WTC11 (cell line): Measurements from ENCODE around the gene FAM13A. TPM values are rescaled to one million over a fixed set of nuclear protein-coding genes. Genes with fewer than 3 reads are reported as not detected.

ENCODE experiments used
- ATAC-seq: fragments of 200-7000 bp; cut with Tn5 transposase; 2 replicates; pipeline ENCODE4 v1.10.0; 2021; ENCODE audit warnings: mild to moderate bottlenecking, moderate library complexity
- CTCF ChIA-PET: fragments of 300-600 bp; sonication (Branson Sonifier 250); formaldehyde crosslinking; loops from one replicate; lab custom pipeline; 2021; ENCODE audit warnings: antibody characterized with exemption; lab: Charles Lee
- POLR2A ChIA-PET: fragments of 350-600 bp; sonication (Branson Sonifier 250); formaldehyde crosslinking; loops from one replicate; lab custom pipeline; 2021; ENCODE audit warnings: antibody characterized with exemption; lab: Charles Lee
- DNase-seq: peaks from one replicate; pipeline ENCODE4 v3.0.0; 2021; ENCODE audit warnings: low spot score
- H3K27ac Mint-ChIP-seq: 2 replicates; pipeline ENCODE4 v1.8.0; 2021; ENCODE audit warnings: mixed read lengths
- H3K27me3 Mint-ChIP-seq: 2 replicates; pipeline ENCODE4 v1.8.0; 2021; ENCODE audit warnings: low read depth, mild to moderate bottlenecking, moderate library complexity, mixed read lengths
- H3K36me3 Mint-ChIP-seq: 2 replicates; pipeline ENCODE4 v1.8.0; 2021; ENCODE audit warnings: mixed read lengths
- H3K4me1 Mint-ChIP-seq: 2 replicates; pipeline ENCODE4 v1.8.0; 2022; ENCODE audit warnings: mixed read lengths
- H3K4me3 Mint-ChIP-seq: 2 replicates; pipeline ENCODE4 v1.8.0; 2021; ENCODE audit warnings: mild to moderate bottlenecking, moderate library complexity, mixed read lengths
- H3K9me3 Mint-ChIP-seq: 2 replicates; pipeline ENCODE4 v1.8.0; 2021; ENCODE audit warnings: mixed read lengths
- ATF1 ChIP-seq: sonication (generic); formaldehyde crosslinking; IDR thresholded peaks from 2 replicates; pipeline ENCODE4 v1.8.1; 2023; ENCODE audit warnings: mild to moderate bottlenecking, moderate library complexity, missing genetic modification reagents
- CREB1 ChIP-seq: sonication (generic); formaldehyde crosslinking; IDR thresholded peaks from 2 replicates; pipeline ENCODE4 v1.8.0; 2023; ENCODE audit warnings: mild to moderate bottlenecking, missing genetic modification reagents
- FOXJ3 ChIP-seq: sonication (generic); formaldehyde crosslinking; IDR thresholded peaks from 2 replicates; pipeline ENCODE4 v1.9.0; 2021; ENCODE audit warnings: missing genetic modification reagents, mild to moderate bottlenecking, borderline replicate concordance
- HMGA2 ChIP-seq: fragments of 250-450 bp; sonication (Bioruptor Pico); IDR thresholded peaks from 2 replicates; pipeline ENCODE4 v1.4.0; 2021; ENCODE audit warnings: mild to moderate bottlenecking, moderate library complexity
- IRF2 ChIP-seq: sonication (generic); formaldehyde crosslinking; IDR thresholded peaks from 2 replicates; pipeline ENCODE4 v1.8.0; 2022; ENCODE audit warnings: low read depth, missing genetic modification reagents, borderline replicate concordance
- JUN ChIP-seq: sonication (generic); formaldehyde crosslinking; IDR thresholded peaks from 2 replicates; pipeline ENCODE4 v1.8.0; 2023; ENCODE audit warnings: mild to moderate bottlenecking, missing genetic modification reagents
- KAT7 ChIP-seq: sonication (generic); formaldehyde crosslinking; IDR thresholded peaks from 2 replicates; pipeline ENCODE4 v1.8.1; 2023; ENCODE audit warnings: missing genetic modification reagents, mild to moderate bottlenecking, borderline replicate concordance
- MXD4 ChIP-seq: fragments of 250-450 bp; sonication (Bioruptor Pico); IDR thresholded peaks from 2 replicates; pipeline ENCODE4 v1.8.0; 2021; ENCODE audit warnings: mild to moderate bottlenecking, moderate library complexity, borderline replicate concordance
- RELA ChIP-seq: sonication (generic); formaldehyde crosslinking; IDR thresholded peaks from 2 replicates; pipeline ENCODE4 v1.8.1; 2022; ENCODE audit warnings: missing genetic modification reagents, mild to moderate bottlenecking, borderline replicate concordance
- SP1 ChIP-seq: sonication (generic); formaldehyde crosslinking; conservative IDR thresholded peaks from 2 replicates; pipeline ENCODE4 v1.8.1; 2022; ENCODE audit warnings: missing genetic modification reagents
- TCF7 ChIP-seq: sonication (generic); formaldehyde crosslinking; IDR thresholded peaks from 2 replicates; pipeline ENCODE4 v1.8.0; 2022; ENCODE audit warnings: mild to moderate bottlenecking, low read depth, missing genetic modification reagents, moderate library complexity
- TP53 ChIP-seq: sonication (generic); formaldehyde crosslinking; IDR thresholded peaks from 2 replicates; pipeline ENCODE4 v1.8.1; 2023; ENCODE audit warnings: mild to moderate bottlenecking, missing genetic modification reagents
- ZNF317 ChIP-seq: sonication (generic); formaldehyde crosslinking; IDR thresholded peaks from 2 replicates; pipeline ENCODE4 v1.8.1; 2023; ENCODE audit warnings: low read depth, mild to moderate bottlenecking, moderate library complexity, missing genetic modification reagents, borderline replicate concordance
- ZNF423 ChIP-seq: fragments of 250-450 bp; sonication (Bioruptor Pico); IDR thresholded peaks from 2 replicates; pipeline ENCODE4 v2.1.2; 2022; ENCODE audit warnings: mild to moderate bottlenecking, moderate library complexity
- ZNF671 ChIP-seq: fragments of 250-450 bp; sonication (Bioruptor Pico); IDR thresholded peaks from 2 replicates; pipeline ENCODE4 v1.8.0; 2021; ENCODE audit warnings: mild to moderate bottlenecking
- total RNA-seq: library from RNA; stranded (reverse); gene quantifications from 3 replicates; pipeline ENCODE4 v1.2.3, GENCODE V29; 2021
- TF ChIP-seq, protein P1 (sequence below): sonication (generic); formaldehyde crosslinking; IDR thresholded peaks from 2 replicates; pipeline ENCODE4 v1.8.0; 2022; ENCODE audit warnings: mild to moderate bottlenecking, missing genetic modification reagents
- TF ChIP-seq, protein P2 (sequence below): fragments of 250-450 bp; sonication (Bioruptor Pico); IDR thresholded peaks from 2 replicates; pipeline ENCODE4 v1.8.0; 2021; ENCODE audit warnings: mild to moderate bottlenecking
- TF ChIP-seq, protein P3 (sequence below): fragments of 250-450 bp; sonication (Bioruptor Pico); IDR thresholded peaks from 2 replicates; pipeline ENCODE4 v1.9.0; 2021; ENCODE audit warnings: moderate library complexity, mild to moderate bottlenecking, inconsistent platforms, borderline replicate concordance
- TF ChIP-seq, protein P4 (sequence below): sonication (generic); formaldehyde crosslinking; IDR thresholded peaks from 2 replicates; pipeline ENCODE4 v1.8.1; 2022; ENCODE audit warnings: missing genetic modification reagents, borderline replicate concordance
- TF ChIP-seq, protein P5 (sequence below): sonication (generic); formaldehyde crosslinking; IDR thresholded peaks from 2 replicates; pipeline ENCODE4 v1.8.1; 2023; ENCODE audit warnings: mild to moderate bottlenecking, missing genetic modification reagents, moderate library complexity
- TF ChIP-seq, protein P6 (sequence below): sonication (generic); formaldehyde crosslinking; IDR thresholded peaks from 2 replicates; pipeline ENCODE4 v1.8.0; 2022; ENCODE audit warnings: mild to moderate bottlenecking, missing genetic modification reagents
- TF ChIP-seq, protein P7 (sequence below): sonication (generic); formaldehyde crosslinking; IDR thresholded peaks from 2 replicates; pipeline ENCODE4 v1.8.1; 2022; ENCODE audit warnings: low read depth, mild to moderate bottlenecking, moderate library complexity, missing genetic modification reagents, borderline replicate concordance

FAM13A gene
- total RNA-seq, 1 experiment from 2014 or later = 14.6 TPM

DNA sequence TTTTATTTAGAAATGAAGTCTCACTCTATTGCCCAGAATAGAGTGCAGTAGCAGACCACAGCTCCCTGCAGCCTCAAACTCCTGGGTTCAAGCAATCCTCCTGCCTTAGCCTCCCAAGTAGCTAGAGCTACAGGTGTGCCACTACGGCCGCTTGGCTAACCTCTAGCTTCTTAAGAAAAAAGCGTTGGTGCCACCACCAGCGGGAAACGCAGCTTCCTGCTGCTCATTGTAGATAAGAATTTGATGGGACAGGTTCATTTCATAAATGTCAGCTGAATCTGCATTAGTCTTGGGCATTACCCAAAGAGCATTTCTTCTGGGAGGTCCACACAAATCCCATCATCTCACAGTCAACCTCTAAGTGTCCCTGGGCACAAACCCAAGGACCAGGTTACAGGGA, 326.2 kb downstream of the FAM13A start:
- H3K36me3 Mint-ChIP-seq = peaks cover 34% of the 10 kb centered on the region
- H3K4me1 Mint-ChIP-seq = no peaks in the 10 kb centered on the region
- no peak overlapping the region for H3K27ac Mint-ChIP-seq
- no peaks in the 10 kb centered on the region for H3K27me3 Mint-ChIP-seq
- no peaks in the 10 kb centered on the region for H3K9me3 Mint-ChIP-seq
- DNase-seq (no peak), ATAC-seq (no peak)
- CTCF ChIA-PET = no interaction called here
- TF ChIP-seq TP53 (no peak), HMGA2 (CRISPR knock-in tag) (no peak)
- POLR2A ChIA-PET = no interaction called here
- no peak overlapping the region for H3K4me3 Mint-ChIP-seq

DNA sequence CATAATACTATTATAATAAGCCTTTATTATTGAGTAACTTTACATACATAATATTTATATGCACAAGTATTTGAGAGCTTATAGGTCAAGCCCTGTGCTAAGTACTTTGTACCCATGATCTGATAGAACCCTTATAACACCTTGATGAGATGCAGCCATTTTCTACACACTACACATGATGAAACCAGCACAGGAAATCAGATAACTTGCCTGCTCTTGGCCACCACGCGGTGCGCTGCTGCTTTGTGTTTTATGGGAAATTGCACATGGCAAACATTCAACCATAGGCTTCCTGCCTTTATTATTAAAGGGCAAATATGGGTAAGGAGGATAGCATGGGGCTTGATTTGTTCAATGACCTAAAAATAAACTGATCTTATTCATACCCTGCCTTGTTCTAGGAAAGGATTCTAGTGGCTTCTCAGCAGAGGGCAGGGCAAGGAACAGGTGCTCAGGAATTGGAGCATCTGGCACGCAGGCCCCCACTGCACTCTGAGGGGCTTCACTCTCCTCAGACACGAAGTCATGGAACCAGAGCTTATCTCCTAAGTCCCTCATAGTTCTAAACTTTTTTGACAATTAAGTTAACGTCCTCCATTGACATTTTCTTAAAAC, 327.7 kb downstream of the FAM13A start:
- TF ChIP-seq ZNF671 (CRISPR knock-in tag) = no peak
- TF ChIP-seq, protein P1, sequence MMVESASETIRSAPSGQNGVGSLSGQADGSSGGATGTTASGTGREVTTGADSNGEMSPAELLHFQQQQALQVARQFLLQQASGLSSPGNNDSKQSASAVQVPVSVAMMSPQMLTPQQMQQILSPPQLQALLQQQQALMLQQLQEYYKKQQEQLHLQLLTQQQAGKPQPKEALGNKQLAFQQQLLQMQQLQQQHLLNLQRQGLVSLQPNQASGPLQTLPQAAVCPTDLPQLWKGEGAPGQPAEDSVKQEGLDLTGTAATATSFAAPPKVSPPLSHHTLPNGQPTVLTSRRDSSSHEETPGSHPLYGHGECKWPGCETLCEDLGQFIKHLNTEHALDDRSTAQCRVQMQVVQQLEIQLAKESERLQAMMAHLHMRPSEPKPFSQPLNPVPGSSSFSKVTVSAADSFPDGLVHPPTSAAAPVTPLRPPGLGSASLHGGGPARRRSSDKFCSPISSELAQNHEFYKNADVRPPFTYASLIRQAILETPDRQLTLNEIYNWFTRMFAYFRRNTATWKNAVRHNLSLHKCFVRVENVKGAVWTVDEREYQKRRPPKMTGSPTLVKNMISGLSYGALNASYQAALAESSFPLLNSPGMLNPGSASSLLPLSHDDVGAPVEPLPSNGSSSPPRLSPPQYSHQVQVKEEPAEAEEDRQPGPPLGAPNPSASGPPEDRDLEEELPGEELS (CRISPR knock-in tag) = no peak
- TF ChIP-seq, protein P2, sequence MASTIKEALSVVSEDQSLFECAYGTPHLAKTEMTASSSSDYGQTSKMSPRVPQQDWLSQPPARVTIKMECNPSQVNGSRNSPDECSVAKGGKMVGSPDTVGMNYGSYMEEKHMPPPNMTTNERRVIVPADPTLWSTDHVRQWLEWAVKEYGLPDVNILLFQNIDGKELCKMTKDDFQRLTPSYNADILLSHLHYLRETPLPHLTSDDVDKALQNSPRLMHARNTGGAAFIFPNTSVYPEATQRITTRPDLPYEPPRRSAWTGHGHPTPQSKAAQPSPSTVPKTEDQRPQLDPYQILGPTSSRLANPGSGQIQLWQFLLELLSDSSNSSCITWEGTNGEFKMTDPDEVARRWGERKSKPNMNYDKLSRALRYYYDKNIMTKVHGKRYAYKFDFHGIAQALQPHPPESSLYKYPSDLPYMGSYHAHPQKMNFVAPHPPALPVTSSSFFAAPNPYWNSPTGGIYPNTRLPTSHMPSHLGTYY (CRISPR knock-in tag) = no peak
- TF ChIP-seq, protein P3, sequence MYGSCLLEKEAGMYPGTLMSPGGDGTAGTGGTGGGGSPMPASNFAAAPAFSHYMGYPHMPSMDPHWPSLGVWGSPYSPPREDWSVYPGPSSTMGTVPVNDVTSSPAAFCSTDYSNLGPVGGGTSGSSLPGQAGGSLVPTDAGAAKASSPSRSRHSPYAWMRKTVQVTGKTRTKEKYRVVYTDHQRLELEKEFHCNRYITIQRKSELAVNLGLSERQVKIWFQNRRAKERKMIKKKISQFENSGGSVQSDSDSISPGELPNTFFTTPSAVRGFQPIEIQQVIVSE (CRISPR knock-in tag) = no peak
- TF ChIP-seq, protein P4, sequence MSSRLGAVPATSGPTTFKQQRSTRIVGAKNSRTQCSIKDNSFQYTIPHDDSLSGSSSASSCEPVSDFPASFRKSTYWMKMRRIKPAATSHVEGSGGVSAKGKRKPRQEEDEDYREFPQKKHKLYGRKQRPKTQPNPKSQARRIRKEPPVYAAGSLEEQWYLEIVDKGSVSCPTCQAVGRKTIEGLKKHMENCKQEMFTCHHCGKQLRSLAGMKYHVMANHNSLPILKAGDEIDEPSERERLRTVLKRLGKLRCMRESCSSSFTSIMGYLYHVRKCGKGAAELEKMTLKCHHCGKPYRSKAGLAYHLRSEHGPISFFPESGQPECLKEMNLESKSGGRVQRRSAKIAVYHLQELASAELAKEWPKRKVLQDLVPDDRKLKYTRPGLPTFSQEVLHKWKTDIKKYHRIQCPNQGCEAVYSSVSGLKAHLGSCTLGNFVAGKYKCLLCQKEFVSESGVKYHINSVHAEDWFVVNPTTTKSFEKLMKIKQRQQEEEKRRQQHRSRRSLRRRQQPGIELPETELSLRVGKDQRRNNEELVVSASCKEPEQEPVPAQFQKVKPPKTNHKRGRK = no peak
- TF ChIP-seq, protein P5, sequence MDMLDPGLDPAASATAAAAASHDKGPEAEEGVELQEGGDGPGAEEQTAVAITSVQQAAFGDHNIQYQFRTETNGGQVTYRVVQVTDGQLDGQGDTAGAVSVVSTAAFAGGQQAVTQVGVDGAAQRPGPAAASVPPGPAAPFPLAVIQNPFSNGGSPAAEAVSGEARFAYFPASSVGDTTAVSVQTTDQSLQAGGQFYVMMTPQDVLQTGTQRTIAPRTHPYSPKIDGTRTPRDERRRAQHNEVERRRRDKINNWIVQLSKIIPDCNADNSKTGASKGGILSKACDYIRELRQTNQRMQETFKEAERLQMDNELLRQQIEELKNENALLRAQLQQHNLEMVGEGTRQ (CRISPR knock-in tag) = no peak
- no peak for TF ChIP-seq TCF7 (CRISPR knock-in tag)
- TF ChIP-seq JUN = no peak
- no peak for TF ChIP-seq CREB1
- H3K27me3 Mint-ChIP-seq = no peaks in the 10 kb centered on the region
- H3K4me1 Mint-ChIP-seq = peaks cover 7% of the 10 kb centered on the region
- ChIA-PET CTCF (no interaction called here), POLR2A (no interaction called here)
- H3K36me3 Mint-ChIP-seq = peaks cover 29% of the 10 kb centered on the region
- no peaks in the 10 kb centered on the region for H3K9me3 Mint-ChIP-seq
- H3K27ac Mint-ChIP-seq = no peak overlapping the region
- H3K4me3 Mint-ChIP-seq = no peak overlapping the region
- DNase-seq = no peak
- ATAC-seq = no peak

DNA sequence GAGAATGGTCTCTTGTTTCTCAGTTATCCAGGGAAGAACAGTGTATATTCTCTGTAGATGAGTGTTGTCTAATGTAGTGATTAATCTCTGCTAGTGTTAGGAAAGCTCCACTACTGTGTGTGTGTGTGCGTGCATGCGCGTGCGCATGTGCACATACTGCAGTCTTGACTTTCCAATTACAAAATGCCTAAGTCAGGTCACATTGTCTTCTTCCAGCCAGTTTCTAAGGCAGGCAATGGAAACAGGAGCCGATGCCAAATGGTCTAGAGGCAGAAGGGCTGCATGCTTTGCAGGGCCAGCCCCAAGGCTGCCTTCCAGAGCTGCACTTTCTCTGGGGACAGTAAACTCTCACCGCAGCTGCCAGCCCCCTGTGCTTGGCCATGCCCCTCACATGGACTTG, 328.8 kb downstream of the FAM13A start:
- DNase-seq (no peak), ATAC-seq (no peak)
- no peak overlapping the region for H3K27ac Mint-ChIP-seq
- TF ChIP-seq ATF1 (CRISPR knock-in tag) (no peak), RELA (CRISPR knock-in tag) (no peak), ZNF423 (no peak), KAT7 (CRISPR knock-in tag) (no peak), MXD4 (CRISPR knock-in tag) (no peak), ZNF317 (CRISPR knock-in tag) (no peak), IRF2 (CRISPR knock-in tag) (no peak), FOXJ3 (CRISPR knock-in tag) (no peak), SP1 (CRISPR knock-in tag) (no peak)
- TF ChIP-seq, protein P6, sequence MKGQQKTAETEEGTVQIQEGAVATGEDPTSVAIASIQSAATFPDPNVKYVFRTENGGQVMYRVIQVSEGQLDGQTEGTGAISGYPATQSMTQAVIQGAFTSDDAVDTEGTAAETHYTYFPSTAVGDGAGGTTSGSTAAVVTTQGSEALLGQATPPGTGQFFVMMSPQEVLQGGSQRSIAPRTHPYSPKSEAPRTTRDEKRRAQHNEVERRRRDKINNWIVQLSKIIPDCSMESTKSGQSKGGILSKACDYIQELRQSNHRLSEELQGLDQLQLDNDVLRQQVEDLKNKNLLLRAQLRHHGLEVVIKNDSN (CRISPR knock-in tag) = no peak
- TF ChIP-seq, protein P7, sequence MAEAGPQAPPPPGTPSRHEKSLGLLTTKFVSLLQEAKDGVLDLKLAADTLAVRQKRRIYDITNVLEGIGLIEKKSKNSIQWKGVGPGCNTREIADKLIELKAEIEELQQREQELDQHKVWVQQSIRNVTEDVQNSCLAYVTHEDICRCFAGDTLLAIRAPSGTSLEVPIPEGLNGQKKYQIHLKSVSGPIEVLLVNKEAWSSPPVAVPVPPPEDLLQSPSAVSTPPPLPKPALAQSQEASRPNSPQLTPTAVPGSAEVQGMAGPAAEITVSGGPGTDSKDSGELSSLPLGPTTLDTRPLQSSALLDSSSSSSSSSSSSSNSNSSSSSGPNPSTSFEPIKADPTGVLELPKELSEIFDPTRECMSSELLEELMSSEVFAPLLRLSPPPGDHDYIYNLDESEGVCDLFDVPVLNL = no peak
- TF ChIP-seq, protein P1 (CRISPR knock-in tag) = no peak

More for the DNA sequence above, 328.8 kb downstream of the FAM13A start:
- no peaks in the 10 kb centered on the region for H3K9me3 Mint-ChIP-seq
- peaks cover 29% of the 10 kb centered on the region for H3K36me3 Mint-ChIP-seq
- H3K27me3 Mint-ChIP-seq = no peaks in the 10 kb centered on the region
- H3K4me1 Mint-ChIP-seq = peaks cover 7% of the 10 kb centered on the region
- ChIA-PET POLR2A (interaction anchor here (0.5 kb wide), 1 partner anchor 160 kb away, joined by 5 read pairs; no protein-coding TSS in a partner anchor), CTCF (no interaction called here)
- no peak overlapping the region for H3K4me3 Mint-ChIP-seq
